WERI-Rb-1 (cell line): ENCODE data around the gene CCNL2.
A peak's percentile ranks its signal among the peaks of the same experiment; 100 is the strongest.

Experiments
- DNase-seq: peaks from one replicate; pipeline ENCODE4 v3.0.0-alpha.2; 2020
- H3K27ac ChIP-seq: fragments of 250-450 bp; sonication (Bioruptor Pico); 2 replicates; pipeline ENCODE4 v1.5.1; 2020; ENCODE audit warnings: mild to moderate bottlenecking, moderate library complexity
- H3K27me3 ChIP-seq: fragments of 250-450 bp; sonication (Bioruptor Pico); 2 replicates; pipeline ENCODE4 v1.5.1; 2021; ENCODE audit warnings: mild to moderate bottlenecking, low read depth, moderate library complexity; ENCODE audit not compliant: insufficient read depth, severe bottlenecking
- H3K36me3 ChIP-seq: fragments of 250-450 bp; sonication (Bioruptor Pico); 2 replicates; pipeline ENCODE4 v1.5.1; 2020; ENCODE audit warnings: mild to moderate bottlenecking, moderate library complexity
- H3K4me3 ChIP-seq: 2 replicates; pipeline ENCODE4 v1.5.1; 2011; ENCODE audit warnings: low read depth, mild to moderate bottlenecking, control low read depth, low read length
- H3K9me3 ChIP-seq: fragments of 250-450 bp; sonication (Bioruptor Pico); 2 replicates; pipeline ENCODE4 v1.5.1; 2021; ENCODE audit warnings: mild to moderate bottlenecking, moderate library complexity; ENCODE audit not compliant: severe bottlenecking
- TF ChIP-seq, protein P1 (sequence below): IDR thresholded peaks from 2 replicates; pipeline ENCODE4 v1.5.1; 2011; ENCODE audit warnings: low read depth, mild to moderate bottlenecking, control low read depth, inconsistent platforms, low read length

Gene CCNL2

DNA sequence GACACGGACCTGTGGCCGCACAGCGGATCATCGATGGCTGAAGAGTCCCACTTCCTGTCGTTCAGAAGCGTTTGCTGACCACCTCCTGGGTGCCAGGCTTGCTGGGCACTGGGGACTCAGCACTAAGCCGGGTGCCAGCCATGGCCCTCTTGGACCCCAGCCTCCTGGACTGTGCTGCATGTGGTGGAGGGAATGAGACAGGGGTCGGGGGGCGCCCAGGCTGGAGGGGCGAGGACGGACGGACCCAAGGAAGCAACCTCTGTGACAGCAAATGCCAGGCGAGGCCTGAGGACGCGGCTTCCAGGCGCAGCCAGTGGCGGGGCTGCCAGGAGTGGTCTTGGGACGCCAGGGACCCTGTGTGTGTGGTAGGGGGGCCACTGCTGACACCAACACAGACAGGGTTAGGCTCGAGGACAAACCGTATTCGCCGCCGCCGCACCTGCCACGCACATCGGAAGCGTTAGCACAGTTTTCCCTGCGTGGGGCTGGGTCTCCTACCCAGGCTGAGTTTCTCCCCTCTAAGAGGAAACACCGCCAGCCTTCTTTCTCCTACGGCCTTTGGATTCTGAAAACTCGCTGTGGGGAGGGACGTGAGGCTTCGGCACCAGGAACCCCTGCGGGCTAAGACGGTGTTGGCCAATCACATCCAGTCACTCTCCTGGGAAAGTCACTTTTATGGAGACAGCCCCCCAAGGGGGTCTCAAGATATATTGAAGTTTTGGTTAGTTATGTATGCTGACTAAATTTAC is 37.7 kb downstream of the CCNL2 start:
- H3K27me3 ChIP-seq = no peaks in the 10 kb centered on the region
- H3K36me3 ChIP-seq = peaks cover 3% of the 10 kb centered on the region; the same call in 1 of the 2 replicates
- H3K27ac ChIP-seq = peak overlapping the region; percentile 14; the same call in 1 of the 2 replicates
- peaks cover 7% of the 10 kb centered on the region for H3K9me3 ChIP-seq
- no peak overlapping the region for H3K4me3 ChIP-seq
- no peak for DNase-seq
- TF ChIP-seq, protein P1, sequence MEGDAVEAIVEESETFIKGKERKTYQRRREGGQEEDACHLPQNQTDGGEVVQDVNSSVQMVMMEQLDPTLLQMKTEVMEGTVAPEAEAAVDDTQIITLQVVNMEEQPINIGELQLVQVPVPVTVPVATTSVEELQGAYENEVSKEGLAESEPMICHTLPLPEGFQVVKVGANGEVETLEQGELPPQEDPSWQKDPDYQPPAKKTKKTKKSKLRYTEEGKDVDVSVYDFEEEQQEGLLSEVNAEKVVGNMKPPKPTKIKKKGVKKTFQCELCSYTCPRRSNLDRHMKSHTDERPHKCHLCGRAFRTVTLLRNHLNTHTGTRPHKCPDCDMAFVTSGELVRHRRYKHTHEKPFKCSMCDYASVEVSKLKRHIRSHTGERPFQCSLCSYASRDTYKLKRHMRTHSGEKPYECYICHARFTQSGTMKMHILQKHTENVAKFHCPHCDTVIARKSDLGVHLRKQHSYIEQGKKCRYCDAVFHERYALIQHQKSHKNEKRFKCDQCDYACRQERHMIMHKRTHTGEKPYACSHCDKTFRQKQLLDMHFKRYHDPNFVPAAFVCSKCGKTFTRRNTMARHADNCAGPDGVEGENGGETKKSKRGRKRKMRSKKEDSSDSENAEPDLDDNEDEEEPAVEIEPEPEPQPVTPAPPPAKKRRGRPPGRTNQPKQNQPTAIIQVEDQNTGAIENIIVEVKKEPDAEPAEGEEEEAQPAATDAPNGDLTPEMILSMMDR = no peak

- peak; percentile 47 for DNase-seq
- no peak overlapping the region for H3K4me3 ChIP-seq
These were observed 38.5 kb downstream of the CCNL2 start for GRCh38 chr1:1360506-1361169.

GRCh38 chr1:1359664-1360468 is 39.3 kb downstream of the CCNL2 start:
- DNase-seq = peak; percentile 51
- H3K9me3 ChIP-seq = no peaks in the 10 kb centered on the region
- TF ChIP-seq, protein P1 = no peak
- H3K27me3 ChIP-seq = no peaks in the 10 kb centered on the region
- peak overlapping the region; percentile 95 for H3K27ac ChIP-seq
- H3K4me3 ChIP-seq = no peak overlapping the region
- peaks cover 3% of the 10 kb centered on the region for H3K36me3 ChIP-seq

More at GRCh38 chr1:1360506-1361169, 38.5 kb downstream of the CCNL2 start:
- Histone ChIP-seq H3K9me3 (no peaks in the 10 kb centered on the region), H3K27me3 (no peaks in the 10 kb centered on the region), H3K27ac (peak overlapping the region; percentile 95), H3K36me3 (peaks cover 3% of the 10 kb centered on the region; the same call in 1 of the 2 replicates)
- TF ChIP-seq, protein P1 = no peak

GRCh38 chr1:1359308-1359663 is 39.8 kb downstream of the CCNL2 start:
- TF ChIP-seq, protein P1 = no peak
- Histone ChIP-seq H3K27me3 (no peaks in the 10 kb centered on the region), H3K36me3 (peaks cover 9% of the 10 kb centered on the region), H3K9me3 (no peaks in the 10 kb centered on the region), H3K4me3 (no peak overlapping the region), H3K27ac (peak overlapping the region; percentile 95)
- DNase-seq = no peak

- H3K9me3 ChIP-seq = no peaks in the 10 kb centered on the region
- peak; percentile 97 for DNase-seq
- no peaks in the 10 kb centered on the region for H3K27me3 ChIP-seq
- peak within 1 kb of the TSS; percentile 86 for H3K4me3 ChIP-seq
- H3K36me3 ChIP-seq = peaks cover 15% of the 10 kb centered on the region
- TF ChIP-seq, protein P1 = no peak
- H3K27ac ChIP-seq = peak within 1 kb of the TSS; percentile 95
These were observed 40.5 kb downstream of the CCNL2 start, which contains the start of gene MXRA8 for GRCh38 chr1:1358433-1359271. Gene MXRA8, minus strand, starts transcription at chr1:1358555. Its CDS starts 51 bp downstream, at chr1:1358504.
